Measurements from ENCODE around the gene COL27A1.

Gene COL27A1

DNA sequence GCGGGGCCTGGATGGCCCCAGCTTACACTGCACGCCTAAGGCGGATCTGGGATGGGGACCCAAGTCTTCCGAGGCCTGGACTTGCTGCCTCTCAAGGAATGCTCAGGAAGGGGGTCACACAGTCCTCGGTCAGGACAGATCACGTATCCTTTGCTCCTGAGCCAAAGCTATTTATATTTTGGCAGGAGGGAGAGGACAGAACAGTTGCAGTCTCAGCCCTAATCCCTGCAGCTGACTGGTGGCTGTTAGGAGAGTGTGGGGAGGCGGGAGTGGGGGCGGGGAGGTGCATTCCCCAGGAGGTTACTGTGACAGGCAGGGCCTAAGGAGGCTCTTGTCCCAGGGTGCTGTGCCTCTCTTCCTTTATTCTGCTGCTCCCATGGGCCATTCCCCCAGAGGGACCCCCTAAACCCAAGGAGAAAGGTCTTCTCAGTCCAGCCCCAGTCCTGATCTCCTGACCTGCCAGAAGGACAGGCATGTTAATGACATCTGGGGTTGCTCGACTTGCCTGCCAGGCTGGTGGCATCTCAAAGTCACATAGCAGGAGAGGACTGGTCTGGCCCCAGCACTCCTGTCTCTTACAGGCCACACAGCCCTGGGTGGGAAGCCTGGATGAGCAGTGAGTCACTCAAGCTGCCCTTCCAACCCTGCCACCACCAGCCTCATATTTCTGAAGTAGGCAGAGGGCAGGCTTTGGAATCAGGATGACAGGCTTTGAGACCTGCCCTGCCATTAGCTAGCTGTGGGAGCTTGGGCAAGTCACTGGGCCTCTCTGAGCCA, 51.9 kb downstream of the COL27A1 start:
- no peak for DNase-seq (ENCODE audit: low read depth)

GRCh38 chr9:114207845-114208244, 52.5 kb downstream of the COL27A1 start:
- no peak for DNase-seq (ENCODE audit: low read depth)

GRCh38 chr9:114209151-114209550, 53.8 kb downstream of the COL27A1 start:
- DNase-seq (ENCODE audit: low read depth), result no peak

- no peak for DNase-seq (ENCODE audit: low read depth)
These were observed 54.8 kb downstream of the COL27A1 start for GRCh38 chr9:114210136-114210535.

- DNase-seq (ENCODE audit: low read depth), result no peak
These were observed 55.4 kb downstream of the COL27A1 start for GRCh38 chr9:114210691-114211276.

GRCh38 chr9:114212826-114213225, 57.5 kb downstream of the COL27A1 start:
- DNase-seq (ENCODE audit: low read depth), result no peak

GRCh38 chr9:114213566-114213965, 58.2 kb downstream of the COL27A1 start:
- no peak for DNase-seq (ENCODE audit: low read depth)

GRCh38 chr9:114214181-114214580, 58.8 kb downstream of the COL27A1 start:
- no peak for DNase-seq (ENCODE audit: low read depth)

GRCh38 chr9:114214686-114215414, 59.5 kb downstream of the COL27A1 start:
- no peak for DNase-seq (ENCODE audit: low read depth)

- no peak for DNase-seq (ENCODE audit: low read depth)
These were observed 60.7 kb downstream of the COL27A1 start for GRCh38 chr9:114216081-114216480.

DNA sequence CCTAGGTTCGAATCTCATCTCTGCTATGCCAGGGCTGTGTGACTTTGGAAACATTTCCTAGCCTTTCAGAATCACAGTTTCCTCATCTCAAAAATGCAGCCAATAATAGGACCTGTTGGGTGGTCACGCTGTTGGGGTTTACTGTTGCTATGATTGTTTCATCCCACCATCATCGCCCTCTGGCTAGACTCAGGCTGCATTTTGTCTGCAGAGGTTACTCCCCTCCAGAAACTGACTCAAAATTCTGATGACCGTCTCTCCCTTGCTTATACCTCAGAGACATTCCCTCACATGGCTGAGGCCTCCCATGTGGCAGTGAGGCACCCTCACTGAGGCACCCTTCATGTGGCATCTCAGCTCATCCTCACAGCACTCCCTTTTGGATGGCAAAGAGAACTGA, 61.6 kb downstream of the COL27A1 start:
- no peak for DNase-seq (ENCODE audit: low read depth)

- no peak for DNase-seq (ENCODE audit: low read depth)
These were observed 63.2 kb downstream of the COL27A1 start for GRCh38 chr9:114218264-114219120.

- no peak for DNase-seq (ENCODE audit: low read depth)
These were observed 64.8 kb downstream of the COL27A1 start for GRCh38 chr9:114220061-114220541.

DNA sequence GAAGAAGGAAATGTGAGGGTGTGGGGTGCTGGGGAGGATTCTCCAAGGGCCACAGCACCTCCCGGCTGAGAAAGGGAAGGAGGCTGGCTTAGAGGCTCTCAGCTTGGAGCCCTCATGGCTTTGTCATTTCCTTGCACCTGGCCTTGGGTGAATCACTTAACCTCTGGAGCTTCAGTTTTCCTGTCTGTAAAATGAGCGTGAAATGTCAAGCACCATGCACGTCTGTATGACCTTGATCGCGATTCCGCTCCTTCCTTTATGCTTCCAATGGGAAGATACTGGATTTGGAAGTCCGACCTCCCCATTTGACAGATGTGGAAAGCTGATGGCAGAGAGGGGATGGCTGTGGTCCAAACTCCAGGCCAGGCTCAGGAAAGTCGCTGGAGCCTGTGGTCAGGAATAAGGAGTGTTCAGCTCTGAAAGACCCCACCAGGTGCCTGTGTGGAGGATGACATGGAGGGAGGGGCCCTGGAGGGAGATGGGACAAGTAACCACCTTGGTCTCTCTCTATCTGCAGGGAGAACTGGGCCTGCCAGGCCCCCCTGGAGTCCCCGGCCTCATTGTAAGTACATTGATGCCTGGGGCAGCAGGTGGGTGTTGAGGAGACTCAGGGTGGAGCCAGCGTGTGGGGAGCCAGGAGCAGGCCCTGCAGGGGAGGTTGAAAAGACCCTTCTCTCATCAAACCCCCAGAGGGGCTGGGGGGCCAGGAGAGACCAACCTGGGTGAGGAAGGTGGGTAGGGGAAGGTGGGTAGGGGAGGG, 66.5 kb downstream of the COL27A1 start:
- DNase-seq (ENCODE audit: low read depth), result no peak

- DNase-seq (ENCODE audit: low read depth), result no peak
These were observed 68.4 kb downstream of the COL27A1 start for GRCh38 chr9:114223564-114224246.

GRCh38 chr9:114224247-114224610, 68.9 kb downstream of the COL27A1 start:
- no peak for DNase-seq (ENCODE audit: low read depth)

DNA sequence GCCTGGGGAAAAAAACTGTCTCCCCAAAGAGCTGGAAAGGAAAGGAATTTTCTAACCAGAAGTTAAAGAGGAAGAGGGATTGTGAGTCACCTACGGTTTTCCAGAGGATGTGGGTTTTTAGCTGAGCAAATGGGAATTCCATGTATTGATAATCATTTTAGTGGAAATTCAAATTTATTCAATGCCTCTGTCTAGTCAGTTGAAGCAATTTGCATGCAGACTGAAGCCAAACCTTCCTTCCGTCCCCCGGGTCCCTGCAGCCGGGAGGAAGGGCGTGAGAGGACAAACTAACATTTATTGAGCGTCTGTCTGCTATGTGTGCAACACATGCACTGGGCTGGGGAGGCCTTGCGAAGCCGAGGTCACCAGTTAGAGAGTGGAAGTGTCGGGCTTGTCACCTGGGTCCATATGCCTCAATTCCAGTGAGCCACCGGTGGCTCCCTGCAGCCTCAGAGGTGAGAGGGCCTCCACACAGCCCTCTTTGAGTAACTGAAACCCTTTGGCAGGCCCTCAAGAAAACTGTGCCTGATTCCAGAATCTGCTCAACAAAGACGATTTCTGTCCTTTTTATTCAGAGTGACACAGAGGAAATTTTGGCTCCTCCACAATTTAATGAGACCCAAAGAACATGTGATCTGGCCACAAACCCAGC, 70.3 kb downstream of the COL27A1 start:
- no peak for DNase-seq (ENCODE audit: low read depth)

- DNase-seq (ENCODE audit: low read depth), result no peak
These were observed 71.1 kb downstream of the COL27A1 start for GRCh38 chr9:114226246-114227055.

GRCh38 chr9:114227288-114228015, 72.1 kb downstream of the COL27A1 start:
- DNase-seq (ENCODE audit: low read depth), result no peak

Data from stimulated activated CD4-positive, alpha-beta T cell treated with anti-CD3 and anti-CD28 coated beads, Interleukin-2, amount 100 ng/mL, for 4 hours (primary cell).